DMS79 treated with DMSO at 0.1 percent for 48 hours (cell line): ENCODE measurements around the gene ZNF8.
"Not testable (repeated sequence)": the region's sequence is repeated elsewhere in the genome, so short reads cannot be mapped to it uniquely, and the experiment has no call there.

ENCODE experiments used
- DNase-seq: peaks from one replicate; lab custom pipeline; 2025; lab: John Stamatoyannopoulos, UW

The ZNF8 gene

DNA sequence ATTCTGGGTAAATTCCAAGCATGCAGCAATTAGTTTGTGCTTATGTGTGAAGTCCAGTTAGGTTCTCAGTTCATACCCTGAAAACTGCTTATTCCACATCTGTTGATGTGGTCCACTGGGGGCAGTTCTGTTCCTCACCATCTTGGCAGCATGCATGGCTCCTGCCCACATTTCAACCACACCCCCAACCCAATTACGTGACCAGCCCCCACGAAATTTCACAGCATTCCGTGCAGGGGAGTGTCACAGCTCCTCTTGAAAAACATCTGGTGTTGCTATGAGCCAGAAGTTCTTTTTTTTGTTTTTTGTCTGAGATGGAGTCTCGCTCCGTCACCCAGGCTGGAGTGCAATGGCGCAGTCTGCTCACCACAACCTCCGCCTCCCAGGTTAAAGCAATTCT lies 17.3 kb downstream of the ZNF8 start:
- DNase-seq, result no peak

DNA sequence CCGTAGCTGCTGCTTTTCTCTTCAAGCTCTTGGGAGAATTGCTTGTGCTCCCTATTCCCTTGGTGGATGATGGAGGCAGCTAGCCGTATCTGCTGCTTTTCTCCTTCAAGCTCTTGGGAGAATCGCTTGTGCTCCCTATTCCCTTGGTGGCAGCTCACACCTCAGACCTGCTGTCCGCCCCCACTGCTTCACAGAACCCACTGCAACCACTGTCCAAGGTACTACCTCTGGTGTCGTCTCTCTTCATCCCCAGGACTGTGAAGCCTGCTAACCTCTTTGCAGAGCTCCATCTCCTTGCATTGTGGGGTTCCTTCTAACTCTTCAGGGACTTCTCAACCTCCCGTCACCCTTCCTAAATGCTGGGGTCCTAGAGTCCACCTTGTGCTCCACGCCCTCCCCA lies 21.9 kb downstream of the ZNF8 start:
- no peak for DNase-seq

DNA sequence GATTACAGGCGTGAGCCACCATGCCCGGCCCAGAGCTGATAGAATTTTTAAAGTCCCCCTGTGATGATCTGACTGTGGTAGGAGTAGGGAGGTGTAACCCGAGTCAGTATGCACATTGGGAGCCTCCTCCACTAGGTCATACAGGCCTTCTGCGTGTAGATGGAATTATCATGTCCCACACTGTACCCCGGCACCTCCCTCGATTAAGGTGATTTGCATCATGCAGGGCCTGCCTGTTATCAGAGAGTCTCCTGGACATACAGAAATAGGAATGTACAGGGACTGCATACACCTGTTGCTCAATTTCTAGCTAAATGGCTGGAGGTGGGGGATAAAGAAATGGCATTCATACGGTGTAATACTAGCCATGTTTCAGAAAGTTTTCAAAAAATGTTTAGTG lies 25.5 kb downstream of the ZNF8 start:
- no peak for DNase-seq

DNA sequence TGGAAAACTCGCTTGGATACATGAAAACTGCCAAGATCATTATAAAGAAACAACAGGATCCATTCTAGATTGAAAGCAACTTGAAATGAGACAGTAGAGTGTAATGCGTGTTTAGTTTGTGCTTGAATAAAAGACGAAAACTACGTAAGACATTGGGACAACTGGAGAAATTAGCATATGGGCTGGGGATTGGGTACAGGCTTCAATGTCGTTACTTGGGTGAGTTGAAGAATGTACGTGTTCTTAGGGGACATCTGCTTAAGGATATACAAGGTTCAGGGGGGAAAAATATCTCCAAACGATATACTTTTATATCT lies 26.0 kb downstream of the ZNF8 start:
- no peak for DNase-seq

DNA sequence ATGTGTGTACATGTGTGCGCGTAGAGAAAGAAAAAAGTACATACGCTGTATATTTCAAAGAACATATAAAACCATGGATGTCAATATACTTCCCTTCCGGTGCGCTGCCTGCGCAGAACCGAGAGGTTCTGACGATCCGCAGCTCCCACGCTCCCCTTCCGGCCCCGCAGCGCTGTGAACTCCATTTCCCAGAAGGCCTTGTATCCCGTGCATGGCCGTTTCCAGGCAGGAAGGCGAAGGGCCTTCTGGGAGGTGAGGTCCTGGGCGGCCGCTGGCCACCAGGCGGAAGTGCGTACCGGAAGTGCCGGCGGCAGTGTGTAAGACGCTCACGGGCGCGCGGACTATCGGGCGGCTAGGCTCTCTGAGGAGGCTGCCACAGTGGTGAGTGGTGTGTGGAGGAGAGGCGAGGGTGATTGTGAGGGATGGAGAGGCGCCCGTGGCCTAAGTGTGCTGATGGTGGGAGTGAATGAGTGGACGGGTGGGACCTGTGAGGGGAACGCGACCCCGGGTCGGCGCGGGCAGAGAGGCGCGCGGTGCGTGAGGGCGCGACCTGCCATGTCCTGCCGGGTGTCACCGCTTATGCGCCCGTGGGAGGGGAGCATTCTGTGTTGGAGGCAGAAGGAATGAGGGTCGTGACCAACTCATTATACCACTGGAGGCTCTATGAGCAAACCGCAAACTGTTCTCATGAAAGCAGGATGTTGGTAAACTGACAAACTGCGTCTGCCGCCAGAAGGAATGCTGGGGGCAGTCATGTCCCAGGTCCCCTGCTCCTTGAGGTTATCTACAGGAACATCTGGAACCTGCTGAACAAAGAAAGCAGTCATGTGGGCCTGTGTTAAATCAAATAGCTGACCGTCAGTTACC lies 26.5 kb downstream of the ZNF8 start, which contains the start of gene ERVK3-1:
ERVK3-1 (plus strand) TSS at position 313 of the 867 bp plus-strand sequence. CDS start 6,792 bp downstream, outside the sequence.
- peak; percentile 92 for DNase-seq

DNA sequence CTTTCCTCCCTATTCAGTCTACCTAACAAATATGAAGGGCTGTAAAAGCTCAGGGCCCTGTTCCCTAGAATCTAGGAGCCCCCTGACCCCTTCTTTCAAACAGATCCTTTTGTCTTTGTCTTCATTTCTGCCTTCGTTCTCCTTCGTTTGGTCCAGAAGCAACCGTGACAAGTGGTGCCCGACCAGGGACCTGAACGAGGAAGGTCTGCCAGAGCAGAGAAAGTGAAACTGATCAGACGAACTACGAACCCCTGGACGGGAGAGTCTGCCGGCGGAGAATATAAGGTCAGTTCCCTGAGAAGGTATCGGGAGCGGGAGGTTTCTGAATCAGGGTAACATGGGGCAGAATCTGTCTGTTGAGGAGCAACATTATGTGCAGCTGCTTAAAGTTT lies 27.2 kb downstream of the ZNF8 start:
- peak; percentile 26 for DNase-seq

DNA sequence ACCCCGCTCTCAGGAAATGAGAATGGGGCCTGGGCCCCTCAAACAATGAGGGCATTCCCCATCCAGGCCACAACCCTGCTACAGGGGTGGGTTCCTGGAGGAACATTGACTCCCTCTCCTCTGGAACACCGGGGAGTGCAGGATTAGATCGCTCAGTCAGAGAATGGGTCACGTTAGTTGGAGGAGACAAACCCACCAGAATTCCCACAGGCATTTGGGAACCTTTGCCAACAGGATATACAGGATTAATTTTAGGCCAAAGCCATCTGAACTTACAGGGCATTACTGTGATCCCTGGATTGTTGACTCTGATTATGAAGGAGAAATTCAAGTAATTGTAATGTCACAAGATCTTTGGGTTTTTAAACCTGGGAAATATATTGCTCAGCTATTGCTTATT lies 29.0 kb downstream of the ZNF8 start:
- DNase-seq, result no peak

DNA sequence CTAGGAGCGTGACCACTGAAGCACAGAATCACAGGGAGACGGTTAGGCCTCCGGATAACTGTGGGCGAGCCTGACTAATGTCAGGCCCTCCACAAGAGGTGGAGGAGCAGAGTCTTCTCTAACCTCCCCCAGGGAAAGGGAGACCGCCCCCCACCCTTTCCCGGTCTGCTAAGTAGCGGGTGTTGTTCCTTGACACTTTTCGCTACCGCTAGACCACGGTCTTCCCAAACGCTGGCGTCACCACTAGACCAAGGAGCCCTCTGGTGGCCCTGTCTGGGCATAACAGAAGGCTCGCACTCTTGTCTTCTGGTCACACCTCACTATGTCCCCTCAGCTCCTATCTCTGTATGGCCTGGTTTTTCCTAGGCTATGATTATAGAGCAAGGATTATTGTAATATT lies 31.9 kb downstream of the ZNF8 start:
- DNase-seq, result not testable (repeated sequence)

DNA sequence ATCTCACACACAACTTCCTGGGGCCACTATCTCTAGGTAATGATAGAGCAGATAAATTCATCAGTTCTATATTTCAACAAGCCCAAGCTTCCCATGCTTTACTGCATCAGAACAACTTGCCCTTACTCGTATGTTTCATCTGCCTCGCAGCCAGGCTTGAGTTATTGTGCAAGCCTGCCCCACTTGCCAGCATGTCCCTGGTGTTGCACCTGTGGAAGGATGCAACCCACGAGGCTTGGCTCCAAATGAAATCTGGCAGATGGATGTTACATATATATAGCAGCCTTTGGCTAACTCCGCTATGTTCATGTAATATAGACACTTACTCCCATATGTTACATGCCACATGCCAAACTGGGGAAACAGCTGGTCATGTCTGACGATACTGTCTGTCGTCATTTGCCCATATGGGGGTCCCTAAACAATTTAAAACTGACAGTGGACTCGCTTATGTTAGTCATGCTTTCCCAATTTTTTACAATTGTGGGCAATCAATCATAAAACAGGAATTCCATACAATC lies 32.6 kb downstream of the ZNF8 start:
- no peak for DNase-seq

DNA sequence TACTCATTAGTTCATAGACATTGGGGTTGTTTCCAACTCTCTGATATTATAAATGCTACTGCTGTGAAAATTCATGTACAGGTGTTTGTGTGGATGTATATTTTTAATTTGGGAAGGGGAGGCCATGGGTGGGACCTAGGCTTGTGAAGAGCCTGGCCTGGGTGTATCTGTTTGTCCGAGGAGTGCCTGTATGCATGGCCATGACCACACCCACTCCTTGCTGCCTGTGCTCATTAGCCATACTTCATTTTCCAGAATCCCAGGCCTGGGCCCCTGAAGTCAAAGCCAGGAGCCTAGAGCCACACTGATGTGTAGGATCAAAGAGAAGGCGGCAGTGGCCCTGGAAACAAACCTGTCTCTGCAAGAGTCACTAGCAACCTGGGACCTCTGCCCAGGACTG lies 36.8 kb downstream of the ZNF8 start:
- no peak for DNase-seq

DNA sequence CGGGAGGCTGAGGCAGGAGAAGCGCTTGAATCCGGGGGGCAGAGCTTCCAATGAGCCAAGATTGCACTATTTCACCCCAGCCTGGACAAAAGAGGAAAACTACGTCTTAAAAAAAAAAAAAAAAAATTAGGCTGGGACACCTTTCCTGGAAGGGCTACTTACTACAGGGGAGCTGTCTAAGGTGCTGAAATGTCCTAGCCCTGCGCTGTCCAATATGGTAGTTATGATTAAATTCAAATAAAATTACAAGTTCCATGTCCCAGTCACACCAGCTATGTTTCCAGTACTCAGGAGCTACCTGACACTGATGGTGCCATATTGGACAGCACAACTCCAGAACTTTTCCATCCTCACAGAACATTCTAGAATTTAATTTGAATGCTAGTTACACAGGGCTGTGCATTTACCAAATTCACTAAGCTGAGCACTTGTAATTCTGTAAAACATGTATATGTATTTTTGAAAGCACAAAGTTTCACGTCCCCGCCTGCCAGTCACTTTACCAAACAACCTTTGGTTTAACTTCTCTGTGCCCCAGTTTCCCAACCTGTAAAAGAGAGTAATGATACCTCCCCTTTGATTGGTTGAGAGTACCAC lies 38.8 kb downstream of the ZNF8 start:
- no peak for DNase-seq

DNA sequence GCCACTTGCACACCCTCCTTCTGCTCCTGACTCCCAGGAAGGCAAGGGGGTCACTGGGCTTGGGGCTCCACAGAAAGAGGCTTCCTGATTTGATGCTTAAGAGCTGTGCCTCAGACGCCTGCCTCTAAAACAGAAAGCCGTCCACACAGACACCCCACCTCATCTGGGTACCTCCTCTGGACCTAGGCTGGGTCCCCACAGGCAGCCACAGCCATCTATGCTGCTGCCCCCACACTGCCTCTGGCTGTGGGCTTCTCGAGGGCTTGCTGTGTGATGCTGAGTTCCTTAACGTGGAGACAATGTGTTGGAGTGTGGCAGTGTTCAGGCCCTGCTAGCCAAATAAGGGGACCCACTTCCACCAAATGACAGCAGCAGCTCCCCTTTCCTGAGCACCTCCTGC lies 39.5 kb downstream of the ZNF8 start:
- no peak for DNase-seq

DNA sequence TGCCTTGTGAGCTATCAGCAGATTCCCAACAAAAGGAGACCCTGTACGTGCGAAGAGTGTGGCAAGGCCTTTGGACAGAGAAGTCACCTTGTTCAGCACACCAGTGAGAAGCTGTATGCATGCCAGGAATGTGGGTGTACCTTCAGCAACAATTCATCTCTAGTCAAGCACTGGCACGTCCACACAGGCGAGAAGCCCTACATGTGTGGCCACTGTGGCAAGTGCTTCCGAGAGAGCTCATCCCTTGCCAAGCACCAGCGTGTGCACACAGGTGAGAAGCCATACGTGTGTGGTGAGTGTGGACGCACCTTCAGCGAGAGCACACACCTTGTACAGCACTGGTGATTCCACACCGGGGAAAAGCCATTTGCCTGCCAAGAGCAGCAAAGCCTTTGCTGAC lies 40.5 kb downstream of the ZNF8 start:
- DNase-seq, result no peak

DNA sequence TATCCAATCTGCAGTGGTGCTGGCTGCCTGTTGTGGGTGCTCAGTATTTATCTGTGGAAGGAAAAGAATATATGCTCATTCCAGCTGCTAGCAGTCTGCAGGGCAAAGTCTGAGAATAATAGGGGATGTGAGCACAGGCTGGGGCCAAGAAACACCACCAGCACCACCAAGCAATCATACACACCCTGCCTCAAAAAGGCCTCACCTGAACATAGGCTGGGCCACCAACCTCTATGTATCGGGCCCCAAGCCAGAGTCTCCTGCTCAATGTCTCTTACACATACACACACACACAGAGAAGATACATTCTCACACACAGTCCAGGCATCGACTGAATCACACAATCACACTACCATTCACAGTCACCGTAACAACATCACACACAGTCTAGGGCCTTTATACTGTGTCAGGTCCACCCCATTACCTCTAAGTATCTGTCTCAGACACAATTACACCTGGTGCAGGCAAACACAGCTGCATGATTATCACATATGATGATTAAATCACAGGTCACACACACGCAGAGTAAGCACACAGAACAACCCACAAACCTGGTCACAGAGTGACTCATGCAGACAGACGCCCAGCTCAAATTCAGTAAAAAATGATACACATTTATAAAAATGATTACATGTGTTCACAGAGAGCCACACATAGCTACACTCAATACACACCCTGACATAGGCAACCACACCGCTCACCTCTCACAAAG lies 46.7 kb downstream of the ZNF8 start:
- no peak for DNase-seq

DNA sequence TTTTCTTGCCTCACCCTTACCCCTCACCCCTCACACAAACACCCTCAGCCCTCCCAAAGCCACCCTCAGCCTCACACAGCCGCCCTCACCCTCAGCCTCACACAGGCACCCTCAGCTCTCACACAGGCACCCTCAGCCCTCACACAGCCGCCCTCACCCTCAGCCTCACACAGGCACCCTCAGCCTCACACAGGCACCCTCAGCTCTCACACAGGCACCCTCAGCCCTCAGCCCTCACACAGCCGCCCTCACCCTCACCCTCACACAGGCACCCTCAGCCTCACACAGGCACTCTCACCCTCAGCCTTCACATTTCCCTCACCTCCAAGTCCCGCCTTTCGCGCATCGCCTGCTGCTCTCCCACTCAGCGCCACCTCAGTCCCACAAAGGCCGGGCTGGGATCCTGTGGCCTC lies 47.8 kb downstream of the ZNF8 start:
- DNase-seq, result no peak

DNA sequence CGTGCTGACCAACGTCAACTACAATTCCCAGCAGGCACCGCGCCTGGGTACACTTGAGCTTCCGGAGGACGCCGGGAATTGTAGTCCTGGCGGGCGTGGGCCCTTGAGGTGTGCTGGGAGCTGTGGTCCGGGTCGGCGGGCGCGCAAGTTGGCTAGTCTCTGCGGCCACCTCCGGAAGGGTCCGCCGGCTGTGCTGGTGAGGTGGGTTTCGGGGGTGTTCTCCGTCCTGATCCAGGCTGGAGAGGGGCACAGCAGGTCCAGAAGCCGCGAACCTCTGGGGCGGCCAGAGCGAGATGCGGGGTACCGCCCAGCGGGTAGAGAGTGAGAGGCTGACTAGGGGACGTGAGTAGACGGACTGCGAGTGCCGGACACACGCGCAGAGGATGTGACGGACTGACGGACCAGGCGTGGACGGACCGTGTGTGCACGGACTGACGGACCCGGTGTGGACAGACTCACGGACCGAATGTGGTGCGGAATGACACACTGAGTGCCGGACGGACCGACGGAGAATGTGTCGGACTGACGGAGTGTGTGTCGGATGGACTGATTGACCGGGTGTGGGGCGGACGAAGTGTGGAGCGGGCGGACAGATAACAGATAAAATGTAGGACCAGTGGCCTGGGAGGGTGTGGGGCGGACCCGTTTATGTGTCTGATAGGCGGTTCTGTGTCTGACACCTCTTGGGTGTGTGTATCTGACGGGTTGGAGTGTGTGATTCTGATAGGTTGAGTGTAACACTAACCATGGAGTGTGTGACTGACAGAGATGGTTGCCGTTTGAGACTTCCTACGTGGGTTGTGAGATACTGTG lies 48.4 kb downstream of the ZNF8 start, which contains the start of gene ZSCAN22:
ZSCAN22 (plus strand) TSS at position 81 of the 813 bp plus-strand sequence. CDS start 7,809 bp downstream, outside the sequence.
- peak; percentile 93 for DNase-seq

DNA sequence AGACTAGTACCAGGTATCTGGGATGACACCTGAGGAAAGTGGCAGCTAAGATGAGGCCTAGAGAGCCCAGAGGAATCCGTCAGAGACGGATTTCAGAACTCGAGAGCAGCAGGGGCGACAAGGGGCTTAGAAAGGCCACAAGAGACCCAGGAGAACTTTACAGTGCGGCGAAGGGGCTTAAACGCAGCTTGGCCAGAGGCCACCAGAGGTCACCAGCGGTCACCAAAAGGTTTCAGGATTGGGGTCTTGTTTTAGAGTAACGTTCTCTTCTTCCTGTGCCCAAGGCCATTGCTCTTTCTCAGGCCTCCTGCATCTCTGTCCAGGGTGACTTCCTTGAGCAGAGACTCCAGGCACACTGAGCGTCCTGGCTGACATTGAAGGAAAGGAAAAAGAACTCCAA lies 50.2 kb downstream of the ZNF8 start:
- peak; percentile 7 for DNase-seq

DNA sequence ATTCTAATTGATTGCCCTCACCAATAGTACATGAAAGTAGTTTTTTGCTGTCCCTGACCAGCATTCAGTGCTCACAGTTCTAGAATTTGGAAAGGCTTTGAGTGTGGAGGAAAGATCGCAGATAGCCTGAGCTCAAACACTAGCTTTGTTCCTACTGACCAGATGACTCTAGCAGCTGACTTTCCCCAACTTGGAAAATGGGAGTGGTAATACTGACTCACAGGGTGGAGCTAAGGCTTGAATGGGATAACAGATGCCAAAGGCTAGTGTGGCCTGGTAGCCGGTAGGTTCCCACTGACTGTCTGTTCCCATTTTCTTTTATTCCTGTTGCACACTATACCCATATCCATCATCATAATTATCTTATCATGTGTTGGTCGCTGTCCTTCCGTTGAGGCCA lies 51.7 kb downstream of the ZNF8 start:
- no peak for DNase-seq

DNA sequence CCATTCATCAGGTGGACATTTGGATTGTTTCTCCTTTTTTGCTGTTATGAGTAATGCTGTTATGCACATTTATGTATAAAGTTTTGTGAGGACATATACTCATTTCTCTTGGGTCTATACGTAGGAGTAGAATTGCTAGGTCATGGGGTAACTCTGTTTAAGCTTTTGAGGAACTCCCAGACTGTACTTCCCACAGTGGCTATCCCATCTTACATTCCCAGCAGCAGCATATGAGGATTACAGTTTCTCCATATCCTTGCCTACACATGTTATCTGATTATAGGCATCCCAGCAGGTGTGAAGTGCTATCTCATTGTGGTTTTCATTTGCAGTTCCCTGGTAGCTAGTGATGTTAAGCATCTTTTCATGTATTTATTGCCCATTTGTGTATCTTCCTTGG lies 53.9 kb downstream of the ZNF8 start:
- no peak for DNase-seq

DNA sequence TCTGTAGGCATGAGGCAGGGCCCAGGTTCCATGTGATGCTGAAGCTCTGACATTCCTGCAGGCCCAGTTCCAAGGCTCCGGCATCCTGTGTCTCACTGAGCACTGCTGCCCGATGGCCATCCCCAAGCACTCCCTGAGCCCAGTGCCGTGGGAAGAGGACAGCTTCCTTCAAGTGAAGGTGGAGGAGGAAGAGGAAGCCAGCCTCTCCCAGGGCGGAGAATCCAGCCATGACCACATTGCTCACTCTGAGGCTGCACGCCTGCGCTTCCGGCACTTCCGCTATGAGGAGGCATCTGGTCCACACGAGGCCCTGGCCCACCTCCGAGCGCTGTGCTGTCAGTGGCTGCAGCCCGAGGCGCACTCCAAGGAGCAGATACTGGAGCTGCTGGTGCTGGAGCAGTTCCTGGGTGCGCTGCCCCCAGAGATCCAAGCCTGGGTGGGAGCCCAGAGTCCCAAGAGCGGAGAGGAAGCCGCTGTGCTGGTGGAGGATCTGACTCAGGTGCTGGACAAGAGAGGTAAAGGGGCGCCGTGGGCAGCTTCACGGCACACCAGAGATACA lies 56.0 kb downstream of the ZNF8 start:
- DNase-seq, result no peak

DNA sequence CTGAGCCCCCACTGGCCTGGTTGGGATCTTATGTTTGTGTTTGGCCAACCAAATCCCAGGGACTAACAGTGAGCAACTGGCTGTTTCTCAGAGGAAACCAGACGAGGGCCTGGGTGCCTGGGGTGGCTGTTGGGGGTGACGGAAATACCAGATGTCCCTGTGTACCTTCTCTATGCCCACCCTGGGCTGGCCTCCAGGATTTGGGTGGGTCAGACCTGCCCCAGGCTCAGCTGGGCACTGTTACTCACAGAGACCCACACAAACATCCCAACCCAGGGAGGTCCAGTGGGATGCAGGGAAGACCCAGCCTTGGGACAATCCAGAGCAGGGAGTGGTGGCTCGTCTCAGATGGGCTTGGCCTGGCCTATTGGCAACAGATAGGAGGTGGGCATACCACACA lies 56.9 kb downstream of the ZNF8 start:
- no peak for DNase-seq

DNA sequence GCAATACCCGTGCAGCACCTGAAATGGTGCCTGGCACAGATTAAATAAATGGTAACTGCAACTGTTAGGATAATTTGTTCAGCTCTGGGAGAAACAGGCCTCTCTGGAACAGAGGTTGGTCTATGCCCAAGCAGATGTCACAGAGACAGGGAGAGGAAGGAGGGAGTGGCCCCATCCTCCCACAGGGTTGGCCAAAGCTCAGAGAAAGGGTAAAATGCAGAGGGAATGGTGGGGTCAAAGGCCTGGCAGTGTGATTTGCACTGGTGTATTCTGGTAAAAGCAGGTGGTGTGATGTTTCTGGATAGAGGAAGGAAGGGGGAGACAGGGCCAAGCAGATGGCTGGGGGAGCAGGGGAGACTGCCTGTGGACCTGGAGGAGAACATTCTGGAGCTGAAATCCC lies 57.5 kb downstream of the ZNF8 start:
- DNase-seq, result no peak
